GM19239 (cell line): Measurements from ENCODE around the gene EDEM1.
"Not testable (repeated sequence)": the region's sequence is repeated elsewhere in the genome, so short reads cannot be mapped to it uniquely, and the experiment has no call there.

Source experiments
- DNase-seq: peaks from one replicate; pipeline ENCODE4 v3.0.0; 2011; ENCODE audit warnings: low spot score; ENCODE audit not compliant: insufficient read length
- FAIRE-seq: peaks from 2 replicates; lab custom pipeline; 2011; peaks lifted over from hg19 to GRCh38; lab: Jason Lieb, UNC

Gene EDEM1

DNA sequence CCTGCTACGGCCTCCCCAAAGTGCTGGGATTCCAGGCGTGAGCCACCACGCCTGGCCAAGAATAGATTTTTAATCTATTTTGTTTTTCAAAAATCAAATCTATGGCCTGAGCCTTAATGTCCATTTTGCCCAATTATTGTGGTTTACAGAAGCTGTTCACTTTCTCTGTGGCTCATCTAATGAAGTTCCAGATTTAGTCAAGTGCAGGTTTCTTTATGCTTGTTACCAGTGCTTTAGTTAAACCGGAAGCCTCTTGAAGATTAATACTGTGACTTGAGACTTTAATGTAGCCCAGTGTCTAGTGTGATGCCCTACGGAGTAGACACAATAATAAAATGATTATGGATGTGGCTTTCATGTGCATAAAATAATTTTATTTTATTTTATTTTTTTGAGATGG, 16.5 kb upstream of the EDEM1 start:
- DNase-seq (no peak), FAIRE-seq (no peak)

DNA sequence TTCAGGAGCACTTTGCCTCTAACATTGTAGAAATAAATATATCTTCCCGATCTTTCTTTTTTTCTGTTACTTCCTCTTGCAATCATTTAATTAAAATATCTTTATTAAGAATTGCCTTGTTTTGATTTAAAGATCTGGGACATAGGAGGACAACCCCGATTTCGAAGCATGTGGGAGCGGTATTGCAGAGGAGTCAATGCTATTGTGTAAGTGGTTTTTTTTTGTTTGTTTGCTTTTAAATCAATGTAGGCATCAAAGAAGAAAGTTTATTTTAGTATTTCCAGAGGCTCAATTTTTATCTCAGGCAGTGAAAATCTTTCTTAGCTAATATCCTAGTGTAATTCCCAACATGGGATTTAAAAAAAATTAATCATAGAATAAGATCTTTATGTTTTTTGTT, 15.5 kb upstream of the EDEM1 start:
- FAIRE-seq (no peak), DNase-seq (no peak)

DNA sequence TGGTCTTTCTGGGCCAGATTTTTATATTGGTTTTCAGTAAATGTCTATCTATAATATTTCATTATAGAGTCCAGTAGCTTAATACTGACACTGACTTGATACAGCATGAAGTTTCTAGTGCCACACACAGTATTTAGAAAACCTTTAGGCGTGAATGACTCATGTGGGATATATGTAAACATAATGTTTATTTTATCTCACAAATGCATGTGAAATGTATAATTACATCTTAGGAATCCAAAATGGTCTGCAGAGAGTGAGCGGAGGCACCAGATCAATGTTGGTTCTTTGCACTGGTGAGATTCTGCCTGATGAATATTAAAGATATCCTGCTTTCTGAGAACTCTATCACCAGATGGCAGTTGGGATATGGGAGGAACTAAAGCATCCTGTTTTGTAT, 8.5 kb upstream of the EDEM1 start:
- FAIRE-seq, DNase-seq: not testable (repeated sequence)

DNA sequence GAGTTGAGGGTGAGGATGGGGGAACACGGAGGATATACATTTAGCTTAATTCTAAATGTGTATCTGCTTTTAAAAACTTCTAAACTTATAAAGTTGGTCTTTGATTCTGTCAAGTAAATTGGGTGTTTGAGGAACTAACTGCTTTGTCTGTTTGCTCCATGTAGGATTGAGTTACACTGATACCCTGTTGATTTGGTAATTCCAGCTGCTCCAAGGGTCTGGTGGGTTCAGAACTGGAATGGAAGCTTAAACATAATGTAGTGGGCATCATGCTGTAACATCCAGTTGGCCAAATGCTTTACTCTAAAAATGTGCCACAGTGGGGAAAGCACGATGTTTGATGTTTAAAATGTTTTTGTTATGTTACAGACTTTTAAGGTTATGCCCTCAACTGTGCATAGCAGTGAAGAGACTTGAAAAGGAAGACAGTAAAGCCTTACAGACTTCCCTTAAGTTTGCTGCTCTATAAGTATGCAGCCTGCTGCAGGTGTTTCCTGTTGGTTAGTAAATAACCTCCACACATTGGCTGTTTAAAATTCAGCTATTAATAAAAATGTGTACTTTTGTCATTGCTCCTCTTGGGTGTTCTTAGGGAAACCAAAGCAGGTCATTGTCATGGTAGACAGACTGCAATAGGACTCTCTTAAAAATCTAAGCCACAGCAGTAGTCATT, 5.9 kb upstream of the EDEM1 start:
- FAIRE-seq = peak; percentile 98
- no peak for DNase-seq

DNA sequence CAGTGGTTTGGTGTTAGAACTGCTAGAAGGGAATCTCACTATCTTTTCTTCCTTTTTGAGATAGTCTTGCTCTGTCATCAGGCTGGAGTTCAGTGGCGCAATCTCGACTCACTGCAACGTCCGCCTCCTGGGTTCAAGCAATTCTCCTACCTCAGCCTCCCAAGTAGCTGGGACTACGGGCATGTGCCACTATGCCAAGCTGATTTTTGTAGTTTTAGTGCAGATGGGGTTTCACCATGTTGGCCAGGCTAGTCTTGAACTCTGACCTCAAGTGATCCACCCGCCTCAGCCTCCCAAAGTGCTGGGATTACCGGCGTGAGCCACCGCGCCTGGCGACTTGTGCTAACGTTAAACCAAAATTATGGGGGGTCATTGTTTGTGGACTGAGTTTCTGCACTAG, 3.8 kb upstream of the EDEM1 start:
- not testable (repeated sequence) for FAIRE-seq, DNase-seq

DNA sequence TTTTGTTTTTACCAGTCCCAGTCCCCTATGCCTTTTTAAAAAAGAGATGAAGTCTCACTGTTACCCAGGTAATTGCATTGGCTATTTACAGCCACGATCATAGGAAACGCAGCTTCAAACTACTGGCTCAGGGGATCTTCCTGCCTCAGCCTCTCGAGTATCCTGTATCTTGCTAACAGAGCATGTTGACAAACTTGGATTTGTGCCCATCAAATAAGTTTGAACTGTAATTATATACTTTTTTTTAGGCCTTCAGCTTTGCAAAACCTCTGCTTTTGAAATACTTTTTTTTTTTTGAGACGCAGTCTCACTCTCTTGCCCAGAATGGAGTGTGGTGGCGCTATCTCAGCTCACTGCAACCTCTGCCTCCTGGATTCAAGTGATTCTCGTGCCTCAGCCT, 3.0 kb upstream of the EDEM1 start:
- DNase-seq (no peak), FAIRE-seq (no peak)

DNA sequence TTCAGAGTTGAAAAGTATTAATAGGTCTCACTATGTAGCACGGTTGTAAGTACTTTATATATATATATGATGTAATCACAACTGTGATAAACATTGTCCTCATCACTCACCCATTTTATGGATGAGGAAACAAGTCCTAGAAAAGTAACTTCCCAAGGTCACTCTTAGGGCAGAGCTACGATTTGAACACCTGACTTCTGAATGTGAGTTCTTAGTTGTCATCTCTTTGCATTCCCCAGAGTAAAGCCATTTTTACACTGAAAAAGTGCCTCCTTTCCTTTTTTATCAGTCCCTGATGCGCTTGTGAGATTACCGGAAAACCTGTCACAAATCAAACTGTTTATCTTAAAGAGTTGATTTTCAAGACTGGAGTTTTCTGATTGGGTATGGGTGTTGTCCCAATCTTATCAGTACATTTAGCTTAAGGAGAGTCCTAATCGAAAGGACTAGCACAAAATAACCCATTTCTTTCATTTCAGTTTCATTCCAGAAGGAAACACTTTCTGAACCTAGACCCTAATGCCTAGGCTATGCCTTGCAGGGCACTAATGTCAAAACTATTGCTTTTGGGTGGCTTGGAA, 2.3 kb upstream of the EDEM1 start:
- no peak for DNase-seq
- FAIRE-seq = peak; percentile 89

DNA sequence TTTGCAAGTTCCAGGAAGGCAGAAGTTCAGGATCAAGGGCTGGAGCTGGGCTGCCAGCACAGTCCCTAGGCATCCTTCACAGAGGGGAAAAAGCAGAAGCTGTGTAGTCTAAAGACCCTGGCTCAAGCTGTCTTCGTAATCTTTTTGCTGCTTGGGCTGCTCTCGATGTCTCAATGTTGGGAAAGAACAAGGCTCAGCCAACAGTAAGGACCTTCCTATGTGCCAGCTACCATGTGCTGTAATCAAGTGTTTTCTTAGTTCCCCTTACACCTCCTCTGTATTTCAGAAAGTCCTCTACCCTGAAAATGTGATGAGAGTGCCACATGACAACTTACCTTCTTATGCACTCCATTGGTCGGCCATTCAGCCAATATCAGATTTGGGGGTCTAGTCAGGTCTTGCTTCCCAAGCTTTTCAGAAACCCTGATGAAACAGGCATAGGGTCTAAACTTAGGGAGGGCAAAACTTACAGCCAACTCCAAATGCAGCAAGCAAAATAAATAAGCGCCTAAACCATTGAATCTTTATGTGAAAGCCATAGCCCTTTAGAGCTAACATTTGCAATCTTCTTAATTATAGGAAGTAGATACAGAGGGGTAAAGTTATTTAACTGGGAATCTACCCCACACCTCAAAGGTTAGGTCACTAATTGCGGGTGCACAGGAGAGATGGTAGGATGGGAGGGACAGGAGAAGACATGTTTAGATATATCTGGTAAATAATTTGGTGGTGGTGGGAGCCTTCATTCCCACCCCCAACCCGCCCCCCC, 1.2 kb upstream of the EDEM1 start:
- DNase-seq = no peak
- FAIRE-seq = peak; percentile 90

DNA sequence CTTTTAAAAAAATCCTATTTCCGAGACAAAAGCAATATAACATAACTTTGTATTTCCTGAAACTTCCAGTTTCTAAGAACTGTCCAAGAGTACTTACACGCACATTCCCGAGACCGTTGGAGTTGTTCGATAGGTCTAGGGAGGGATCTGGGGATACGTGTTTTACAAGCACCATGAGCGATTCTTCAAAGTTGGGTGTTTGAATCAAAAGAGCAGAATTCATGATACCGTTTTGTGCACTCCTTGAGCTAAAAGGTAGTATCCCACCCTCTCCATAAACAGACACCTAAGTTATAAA, 700 bp upstream of the EDEM1 start:
- FAIRE-seq (no peak), DNase-seq (no peak)

DNA sequence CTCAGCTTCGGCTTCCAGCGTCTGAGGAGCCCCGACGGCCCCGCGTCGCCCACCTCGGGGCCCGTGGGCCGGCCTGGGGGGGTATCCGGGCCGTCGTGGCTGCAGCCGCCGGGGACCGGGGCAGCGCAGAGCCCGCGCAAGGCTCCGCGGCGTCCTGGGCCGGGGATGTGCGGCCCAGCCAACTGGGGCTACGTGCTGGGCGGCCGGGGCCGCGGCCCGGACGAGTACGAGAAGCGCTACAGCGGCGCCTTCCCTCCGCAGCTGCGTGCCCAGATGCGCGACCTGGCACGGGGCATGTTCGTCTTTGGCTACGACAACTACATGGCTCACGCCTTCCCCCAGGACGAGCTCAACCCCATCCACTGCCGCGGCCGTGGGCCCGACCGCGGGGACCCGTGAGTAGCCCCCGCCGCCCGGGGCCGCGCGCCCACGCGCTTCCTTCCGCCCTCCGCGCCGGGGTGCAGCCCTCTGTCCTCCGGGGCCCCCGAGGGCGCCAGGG, 462 bp downstream of the EDEM1 start:
- DNase-seq = no peak
- no peak for FAIRE-seq

DNA sequence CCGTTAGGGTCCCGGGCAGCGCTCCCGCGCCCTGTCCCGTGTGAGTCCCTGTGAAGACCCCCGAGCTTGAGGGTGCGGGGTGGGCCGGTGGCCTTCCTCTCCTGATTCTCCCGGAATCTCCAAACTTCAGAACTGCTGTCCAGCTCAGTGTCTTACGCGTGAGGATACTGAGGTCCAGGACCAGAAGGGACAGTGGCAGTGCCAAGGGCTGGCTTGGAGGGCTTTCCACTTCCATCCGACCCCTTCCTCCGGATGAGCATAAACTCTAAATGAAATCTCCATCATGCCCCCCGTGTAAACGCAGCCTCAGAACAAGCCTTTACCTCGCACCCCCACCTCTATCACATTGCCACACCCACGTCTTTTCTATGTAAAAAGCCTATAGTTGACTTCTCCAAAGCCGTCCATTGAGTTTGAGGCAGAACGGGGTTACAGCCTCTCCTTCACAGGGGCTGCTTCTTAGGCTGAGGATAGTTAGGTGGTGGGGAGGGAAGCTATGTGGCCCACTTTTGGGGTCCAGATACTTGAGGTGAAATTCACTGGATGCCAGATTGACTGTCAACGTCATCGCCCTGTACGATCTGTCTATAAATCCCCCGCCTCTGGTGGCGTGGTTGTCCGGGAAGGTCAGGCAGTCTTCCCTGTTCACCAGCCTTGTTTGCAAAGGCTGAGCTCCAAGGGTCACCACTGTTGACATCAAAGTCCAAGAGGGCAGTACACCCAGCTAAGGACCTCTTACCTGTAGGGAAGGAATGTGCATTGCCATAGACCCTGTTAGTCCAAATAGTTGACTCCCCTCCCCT, 1.1 kb downstream of the EDEM1 start:
- DNase-seq = no peak
- peak; percentile 78 for FAIRE-seq

DNA sequence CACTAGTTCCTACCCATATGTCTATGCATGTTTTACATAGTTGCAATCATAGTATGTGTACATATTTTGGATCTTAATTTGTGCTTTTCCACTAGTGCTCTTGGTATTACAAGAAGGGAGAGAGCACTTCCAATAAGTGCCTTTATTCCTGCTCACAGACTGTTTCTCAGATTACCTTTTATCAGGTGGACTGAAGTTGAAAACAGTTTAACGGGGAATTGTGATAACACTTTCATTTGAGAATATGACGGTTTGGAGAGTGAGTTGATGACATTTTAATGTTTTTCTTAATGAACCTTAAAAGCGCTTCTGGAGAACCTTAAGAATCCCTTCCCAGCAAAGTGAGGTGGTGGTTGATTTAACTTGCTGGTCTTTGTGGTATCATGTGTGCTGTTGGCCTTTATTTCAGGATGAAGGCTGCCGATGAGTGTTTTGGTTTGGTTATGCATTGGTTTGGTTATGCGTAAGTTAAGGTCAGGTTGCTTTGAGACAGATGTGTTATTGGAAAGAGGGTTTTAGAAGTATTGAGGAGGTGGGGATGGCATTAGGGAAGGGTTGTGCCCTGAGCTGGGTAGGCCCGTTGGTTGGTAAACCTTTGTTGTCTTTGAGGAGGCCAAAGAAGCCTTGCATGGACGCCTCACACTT, 2.8 kb downstream of the EDEM1 start:
- peak; percentile 90 for FAIRE-seq
- no peak for DNase-seq

DNA sequence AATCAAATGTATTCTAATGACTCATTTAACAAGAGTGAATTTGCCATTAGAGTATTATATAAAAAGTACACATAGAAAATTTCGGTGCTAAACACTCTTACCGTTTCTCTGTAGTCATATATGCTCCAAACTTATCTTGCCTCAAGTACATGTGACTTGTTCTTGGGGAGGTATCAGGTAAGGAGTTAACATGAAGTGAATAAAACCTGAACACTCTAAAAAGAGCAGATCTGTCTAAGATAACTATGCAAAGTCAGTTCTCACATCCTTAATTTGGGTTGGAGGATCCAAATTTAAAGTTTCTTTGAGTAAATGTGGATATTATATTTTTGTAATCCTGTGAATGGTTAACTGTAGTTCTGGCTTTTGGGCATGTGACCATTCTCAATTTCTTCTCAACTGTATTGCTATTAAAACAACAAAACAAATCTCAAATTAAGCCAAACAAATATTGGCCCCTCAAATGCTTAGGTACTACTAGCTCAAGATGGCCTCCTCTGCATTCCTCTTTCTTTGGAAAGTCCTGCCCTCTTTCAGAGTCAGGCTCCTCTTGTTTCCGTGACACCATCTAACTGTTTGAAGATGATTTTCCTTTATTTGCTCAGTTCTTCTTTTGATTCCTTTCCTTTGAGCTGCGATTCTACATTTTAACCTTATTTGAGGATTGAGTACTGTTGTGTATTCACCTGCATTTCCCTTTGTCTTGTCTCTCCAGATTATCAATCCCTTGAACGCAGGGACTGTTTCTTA, 4.2 kb downstream of the EDEM1 start:
- DNase-seq (no peak), FAIRE-seq (peak; percentile 77)

DNA sequence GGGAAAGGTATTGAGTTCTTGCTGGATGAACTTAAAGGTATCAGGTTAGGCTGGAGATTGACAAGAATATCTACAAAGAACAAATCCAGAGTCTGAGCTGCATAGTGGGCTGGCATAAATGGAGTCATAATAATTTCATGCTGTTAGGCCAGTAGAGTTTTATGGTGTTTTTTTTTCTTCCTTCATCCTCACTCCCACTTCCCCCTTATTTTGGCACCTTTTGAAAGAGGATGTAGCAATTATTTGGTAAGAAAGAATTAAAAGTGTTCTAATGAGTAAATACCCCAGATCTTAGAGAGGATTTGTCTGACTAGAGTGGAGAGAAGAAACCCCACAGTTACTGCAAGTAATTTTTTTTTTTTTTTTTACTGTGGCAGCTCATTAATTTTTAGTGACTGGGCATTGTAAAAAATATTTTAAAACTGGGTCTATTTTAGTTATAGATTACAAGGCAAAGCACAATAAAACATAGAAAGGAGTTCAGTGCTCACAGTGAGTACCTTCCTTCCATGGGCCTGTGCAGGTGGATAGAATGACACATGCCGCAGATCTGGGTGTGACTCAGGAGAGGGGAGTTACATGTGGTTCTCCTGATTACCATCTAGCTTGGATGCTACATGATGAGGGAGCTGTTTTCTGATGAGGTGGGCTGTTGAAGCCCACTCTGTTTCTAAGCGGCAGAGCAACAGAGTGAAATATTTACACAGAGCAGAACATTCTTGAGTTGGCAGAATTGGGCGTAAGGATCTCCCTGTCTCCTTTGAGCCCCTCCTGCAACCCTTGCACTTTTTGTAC, 5.3 kb downstream of the EDEM1 start:
- no peak for FAIRE-seq
- DNase-seq = no peak

DNA sequence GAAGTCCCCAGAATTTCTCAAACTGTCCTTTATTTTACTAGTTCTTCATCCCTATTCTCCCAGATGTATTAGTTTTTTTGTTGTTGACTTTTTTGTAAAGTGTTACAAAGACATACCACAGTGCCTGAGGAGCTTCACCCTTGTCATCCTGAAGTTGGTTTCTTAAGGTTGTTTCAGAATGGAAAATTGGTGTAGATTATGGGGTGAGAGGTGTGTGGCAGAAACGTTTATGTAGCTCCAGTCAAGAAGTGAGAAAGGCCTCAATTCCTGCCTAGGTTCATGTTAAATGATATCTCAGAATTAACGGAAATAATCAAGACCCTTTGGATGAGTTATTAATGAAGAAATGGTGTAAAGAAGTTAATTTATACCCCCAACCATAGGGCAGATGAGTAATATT, 6.8 kb downstream of the EDEM1 start:
- DNase-seq (no peak), FAIRE-seq (no peak)

DNA sequence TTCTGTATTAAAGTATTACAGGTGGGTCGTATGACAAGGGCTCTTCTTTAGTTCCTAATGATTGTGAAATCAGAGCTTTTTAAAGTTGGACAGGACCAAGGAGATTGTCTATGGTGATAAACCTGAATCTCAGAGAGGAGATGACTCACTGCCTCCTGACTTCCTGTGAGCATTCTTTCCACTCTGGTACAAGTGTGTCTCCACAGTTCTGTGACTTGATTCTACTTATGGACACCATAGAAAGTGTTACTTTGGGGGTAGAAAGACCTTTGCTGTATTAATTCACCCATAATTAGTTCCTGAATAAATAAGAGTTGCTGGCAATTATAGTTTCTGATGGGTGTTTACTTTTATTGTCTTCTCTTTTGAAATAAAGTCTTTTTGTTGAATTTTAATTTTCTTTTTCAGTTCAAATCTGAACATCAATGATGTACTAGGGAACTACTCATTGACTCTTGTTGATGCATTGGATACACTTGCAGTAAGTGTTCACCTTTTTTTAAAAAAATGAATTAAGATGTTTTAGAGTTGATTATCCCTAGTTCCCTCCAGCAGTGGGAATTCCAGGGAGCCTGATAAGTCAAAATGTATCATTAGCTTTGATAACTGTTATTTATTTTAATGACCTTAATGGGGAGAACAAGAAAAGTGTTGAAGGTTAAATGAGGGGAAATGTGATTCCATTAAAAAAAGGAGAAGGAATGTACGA, 7.4 kb downstream of the EDEM1 start:
- FAIRE-seq (peak; percentile 79), DNase-seq (no peak)

DNA sequence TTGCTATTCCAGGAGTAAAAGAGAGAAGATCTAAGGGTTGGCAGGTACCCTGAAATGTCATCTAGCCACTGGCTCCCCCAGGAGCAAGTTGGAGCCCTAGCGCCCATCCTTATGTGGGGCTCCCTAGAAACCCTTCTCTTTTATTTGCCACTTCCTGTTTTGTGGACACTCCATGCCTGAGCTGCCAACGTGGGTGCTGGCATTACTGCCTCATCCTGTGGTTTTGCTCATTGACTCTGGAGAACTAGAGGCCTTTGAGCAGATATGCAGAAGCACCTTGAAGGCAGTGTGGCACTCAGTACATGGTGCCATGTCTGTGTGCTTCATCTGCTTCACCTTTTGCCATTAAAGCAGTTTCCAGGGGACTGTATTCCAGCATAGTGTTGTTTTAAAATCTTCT, 8.1 kb downstream of the EDEM1 start:
- DNase-seq = no peak
- no peak for FAIRE-seq

DNA sequence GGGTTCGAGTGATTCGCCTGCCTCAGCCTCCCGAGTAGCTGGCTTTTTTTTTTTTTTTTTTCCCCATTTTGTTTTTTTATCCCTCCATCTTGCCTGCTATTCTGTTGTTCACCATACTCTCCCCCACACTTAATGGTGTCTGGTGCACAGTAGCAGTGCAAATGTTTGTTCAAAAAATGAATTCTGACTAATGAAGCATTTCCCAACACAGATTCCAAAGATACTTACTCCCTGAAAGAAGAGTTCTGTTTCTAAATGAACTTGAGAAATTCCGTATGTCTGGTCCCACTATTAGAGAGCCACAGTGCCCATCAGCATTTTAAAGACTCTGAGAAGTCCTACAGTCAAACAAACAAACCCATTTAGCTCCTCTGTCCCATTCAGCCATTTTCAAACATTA, 9.5 kb downstream of the EDEM1 start:
- no peak for FAIRE-seq
- DNase-seq = no peak
